Large intestine (tissue), 3 donors: ENCODE data around the gene CSTB. TPM values are rescaled to one million over a fixed set of nuclear protein-coding genes. Genes with fewer than 3 reads are reported as not detected.

Experiments
- DNase-seq, 2 donors: peaks; one replicate each; pipeline versions ENCODE4 v3.0.0 to v3.0.0-alpha.2; 2013
- H3K27ac ChIP-seq: one replicate; pipeline ENCODE4 v1.5.1; 2013; ENCODE audit warnings: low read length
- H3K27me3 ChIP-seq: 2 replicates; pipeline ENCODE4 v1.6.1; 2013; ENCODE audit warnings: low read length; ENCODE audit not compliant: control insufficient read depth, insufficient read depth
- H3K36me3 ChIP-seq: 2 replicates; pipeline ENCODE4 v1.6.1; 2013; ENCODE audit warnings: low read length; ENCODE audit not compliant: control insufficient read depth, insufficient read depth
- H3K4me1 ChIP-seq: one replicate; pipeline ENCODE4 v1.6.1; 2013; ENCODE audit warnings: low read length; ENCODE audit not compliant: control insufficient read depth, insufficient read depth
- H3K4me3 ChIP-seq: one replicate; pipeline ENCODE4 v1.5.1; 2013; ENCODE audit warnings: low read length
- H3K9me3 ChIP-seq: one replicate; pipeline ENCODE4 v1.6.1; 2013; ENCODE audit warnings: mild to moderate bottlenecking, low read depth, low read length, moderate library complexity; ENCODE audit not compliant: control insufficient read depth
- WGBS: methylation state at CpG from one replicate; pipeline ENCODE4 v1.1.5; 2013; ENCODE audit warnings: low lambda C conversion rate; ENCODE audit not compliant: insufficient coverage; 5-methylcytosine and 5-hydroxymethylcytosine counted together
- polyA plus RNA-seq: library from polyadenylated mRNA; unstranded; fragments of 120-200 nt; gene quantifications from one replicate; pipeline ENCODE4 v1.2.1, GENCODE V29; 2013

The CSTB gene
- polyA plus RNA-seq, 1 donor = 36.5 TPM

DNA sequence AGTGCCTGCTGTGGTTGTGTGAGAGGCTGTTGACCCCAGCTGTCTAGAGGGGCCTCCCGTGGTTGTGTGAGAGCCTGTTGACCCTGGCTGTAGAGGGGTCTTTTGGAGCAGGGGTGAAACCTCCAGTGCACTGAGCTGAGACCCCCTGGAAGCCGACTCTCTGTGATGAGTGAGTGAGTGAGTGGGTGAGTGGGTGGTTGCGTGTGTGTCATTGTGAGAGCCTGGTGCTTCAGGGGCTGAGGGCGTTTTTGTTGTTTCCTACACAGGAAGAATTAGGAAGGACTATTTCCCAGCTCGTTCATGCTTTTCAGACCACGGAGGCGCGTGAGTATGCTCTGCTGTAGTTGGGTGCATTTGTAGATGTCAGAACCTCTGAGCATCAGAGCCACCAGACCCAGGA is 16.3 kb upstream of the CSTB start:
- Histone ChIP-seq H3K36me3 (peaks cover 61% of the 10 kb centered on the region), H3K9me3 (no peaks in the 10 kb centered on the region), H3K4me1 (peaks cover 14% of the 10 kb centered on the region), H3K27ac (no peak overlapping the region), H3K4me3 (no peak overlapping the region), H3K27me3 (no peaks in the 10 kb centered on the region)
- DNase-seq = no peak
- no CpG with 5 or more reads among the region's 8 CpGs for WGBS

- WGBS = no CpG with 5 or more reads among the region's 13 CpGs
- H3K27me3 ChIP-seq = no peaks in the 10 kb centered on the region
Observed at GRCh38 chr21:43790010-43790524, 14.0 kb upstream of the CSTB start.

DNA sequence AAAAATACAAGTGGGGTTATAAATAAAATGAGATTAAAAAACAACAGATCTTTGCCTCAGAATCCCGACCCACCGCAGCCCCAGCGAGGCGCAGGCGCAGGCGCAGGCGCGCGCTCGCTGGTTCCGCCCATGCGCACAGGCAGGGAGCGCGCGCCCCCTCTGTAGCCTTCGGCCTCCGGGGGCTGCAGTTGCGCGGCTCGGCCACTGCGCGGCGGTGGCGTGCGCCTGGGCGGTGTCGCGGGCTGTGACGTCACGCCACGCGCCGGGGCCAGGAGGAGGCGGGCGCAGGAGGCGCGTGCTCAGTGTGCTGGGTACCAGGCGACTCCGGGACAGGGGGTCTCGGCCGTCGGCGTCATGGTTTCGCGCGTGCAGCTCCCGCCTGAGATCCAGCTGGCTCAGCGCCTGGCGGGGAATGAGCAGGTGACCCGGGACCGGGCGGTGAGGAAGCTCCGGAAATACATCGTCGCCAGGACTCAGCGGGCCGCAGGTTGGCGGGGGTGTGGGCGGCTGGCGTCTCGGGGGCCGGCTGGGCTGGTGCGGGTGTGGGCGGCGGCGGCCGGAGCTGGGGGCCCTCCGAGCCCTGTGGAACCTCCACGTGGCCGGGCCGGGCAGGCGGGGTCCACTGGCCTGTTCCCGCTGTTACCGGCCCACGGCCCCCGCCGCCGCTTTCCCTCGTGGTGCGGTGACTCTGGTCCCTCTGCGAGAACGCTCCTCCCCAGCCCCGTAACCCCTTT is 13.3 kb upstream of the CSTB start, which contains the start of gene RRP1:
RRP1 (plus strand) TSS at position 302 of the 734 bp plus-strand sequence; CDS start at position 355, 53 bp downstream.
- WGBS = no CpG with 5 or more reads among the region's 83 CpGs
- H3K36me3 ChIP-seq = peaks cover 31% of the 10 kb centered on the region
- peaks cover 14% of the 10 kb centered on the region for H3K4me1 ChIP-seq
- H3K4me3 ChIP-seq = peak within 1 kb of the TSS; percentile 99
- H3K27me3 ChIP-seq = no peaks in the 10 kb centered on the region
- peak; percentile 92 to 94 for DNase-seq
- H3K9me3 ChIP-seq = no peaks in the 10 kb centered on the region
- peak within 1 kb of the TSS; percentile 88 for H3K27ac ChIP-seq

More at GRCh38 chr21:43790010-43790524, 14.0 kb upstream of the CSTB start:
- DNase-seq = no peak
- H3K4me3 ChIP-seq = peak overlapping the region; percentile 99
- H3K9me3 ChIP-seq = no peaks in the 10 kb centered on the region
- peaks cover 37% of the 10 kb centered on the region for H3K36me3 ChIP-seq
- peaks cover 14% of the 10 kb centered on the region for H3K4me1 ChIP-seq
- H3K27ac ChIP-seq = no peak overlapping the region

DNA sequence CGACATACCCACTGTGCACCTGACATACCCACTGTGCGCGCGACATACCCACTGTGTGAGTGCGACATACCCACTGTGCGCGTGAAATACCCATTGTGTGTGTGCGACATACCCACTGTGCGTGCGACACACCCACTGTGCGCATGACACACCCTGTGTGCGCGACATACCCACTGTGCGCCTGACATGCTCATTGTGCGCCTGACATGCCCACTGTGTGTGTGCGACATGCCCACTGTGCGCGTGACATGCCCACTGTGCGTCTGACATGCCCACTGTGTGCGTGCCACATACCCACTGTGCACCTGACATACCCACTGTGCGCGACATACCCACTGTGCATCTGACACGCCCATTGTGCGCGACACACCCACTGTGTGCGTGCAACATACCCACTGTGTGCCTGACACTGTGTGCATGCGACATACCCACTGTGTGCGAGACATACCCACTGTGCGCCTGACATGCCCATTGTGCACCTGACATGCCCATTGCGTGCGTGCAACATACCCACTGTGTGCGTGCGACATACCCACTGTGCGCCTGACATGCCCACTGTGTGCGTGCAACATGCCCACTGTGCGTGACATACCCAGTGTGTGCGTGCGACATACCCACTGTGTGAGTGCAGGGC is 10.8 kb upstream of the CSTB start:
- Histone ChIP-seq H3K4me3 (no peak overlapping the region), H3K27me3 (no peaks in the 10 kb centered on the region), H3K9me3 (no peaks in the 10 kb centered on the region), H3K36me3 (peaks cover 6% of the 10 kb centered on the region), H3K27ac (no peak overlapping the region), H3K4me1 (peaks cover 14% of the 10 kb centered on the region)
- DNase-seq = no peak
- no CpG with 5 or more reads among the region's 38 CpGs for WGBS

GRCh38 chr21:43786300-43786806 is 10.2 kb upstream of the CSTB start:
- no peaks in the 10 kb centered on the region for H3K27me3 ChIP-seq
- WGBS = 92% methylated on average over 2 of the region's 18 CpGs
- H3K4me1 ChIP-seq = peaks cover 14% of the 10 kb centered on the region
- DNase-seq = no peak
- H3K9me3 ChIP-seq = no peaks in the 10 kb centered on the region
- no peak overlapping the region for H3K4me3 ChIP-seq
- H3K27ac ChIP-seq = no peak overlapping the region
- peaks cover 4% of the 10 kb centered on the region for H3K36me3 ChIP-seq

GRCh38 chr21:43785134-43785533 is 9.0 kb upstream of the CSTB start:
- H3K27me3 ChIP-seq = no peaks in the 10 kb centered on the region
- H3K27ac ChIP-seq = no peak overlapping the region

GRCh38 chr21:43783098-43783700 is 7.1 kb upstream of the CSTB start:
- DNase-seq = no peak
- no peaks in the 10 kb centered on the region for H3K36me3 ChIP-seq
- no peak overlapping the region for H3K27ac ChIP-seq
- no peak overlapping the region for H3K4me3 ChIP-seq
- no peaks in the 10 kb centered on the region for H3K9me3 ChIP-seq
- H3K27me3 ChIP-seq = no peaks in the 10 kb centered on the region
- WGBS = no CpG with 5 or more reads among the region's 17 CpGs
- H3K4me1 ChIP-seq = peaks cover 6% of the 10 kb centered on the region

More at GRCh38 chr21:43785134-43785533, 9.0 kb upstream of the CSTB start:
- H3K36me3 ChIP-seq = no peaks in the 10 kb centered on the region
- DNase-seq = no peak
- H3K4me3 ChIP-seq = no peak overlapping the region
- H3K4me1 ChIP-seq = peaks cover 9% of the 10 kb centered on the region
- WGBS = 62% methylated on average over 2 of the region's 3 CpGs
- no peaks in the 10 kb centered on the region for H3K9me3 ChIP-seq

- no peaks in the 10 kb centered on the region for H3K36me3 ChIP-seq
- no peak overlapping the region for H3K27ac ChIP-seq
Observed at GRCh38 chr21:43782431-43783097, 6.5 kb upstream of the CSTB start.

GRCh38 chr21:43781846-43782245 is 5.7 kb upstream of the CSTB start:
- no CpG with 5 or more reads among the region's 6 CpGs for WGBS
- H3K27ac ChIP-seq = no peak overlapping the region

More at GRCh38 chr21:43782431-43783097, 6.5 kb upstream of the CSTB start:
- DNase-seq = no peak
- no peaks in the 10 kb centered on the region for H3K9me3 ChIP-seq
- H3K4me3 ChIP-seq = no peak overlapping the region
- peaks cover 6% of the 10 kb centered on the region for H3K4me1 ChIP-seq
- WGBS = 60% methylated on average over 1 of the region's 5 CpGs
- no peaks in the 10 kb centered on the region for H3K27me3 ChIP-seq

GRCh38 chr21:43779660-43780059 is 3.6 kb upstream of the CSTB start:
- no peak overlapping the region for H3K4me3 ChIP-seq
- H3K9me3 ChIP-seq = no peaks in the 10 kb centered on the region
- no peak for DNase-seq
- no peaks in the 10 kb centered on the region for H3K27me3 ChIP-seq
- WGBS = 100% methylated on average over 1 of the region's 5 CpGs
- H3K27ac ChIP-seq = no peak overlapping the region
- peaks cover 8% of the 10 kb centered on the region for H3K4me1 ChIP-seq
- no peaks in the 10 kb centered on the region for H3K36me3 ChIP-seq

More at GRCh38 chr21:43781846-43782245, 5.7 kb upstream of the CSTB start:
- Histone ChIP-seq H3K4me3 (no peak overlapping the region), H3K9me3 (no peaks in the 10 kb centered on the region), H3K4me1 (peaks cover 6% of the 10 kb centered on the region), H3K36me3 (no peaks in the 10 kb centered on the region), H3K27me3 (no peaks in the 10 kb centered on the region)
- no peak for DNase-seq
